ENCODE data around the gene RPRD2. TPM values are rescaled to one million over a fixed set of nuclear protein-coding genes. Genes with fewer than 3 reads are reported as not detected.

The RPRD2 gene
- total and polyA plus RNA-seq, 2 of the 4 experiments (the other 2 are of a cell fraction), result 3.9 to 11.6 TPM

DNA sequence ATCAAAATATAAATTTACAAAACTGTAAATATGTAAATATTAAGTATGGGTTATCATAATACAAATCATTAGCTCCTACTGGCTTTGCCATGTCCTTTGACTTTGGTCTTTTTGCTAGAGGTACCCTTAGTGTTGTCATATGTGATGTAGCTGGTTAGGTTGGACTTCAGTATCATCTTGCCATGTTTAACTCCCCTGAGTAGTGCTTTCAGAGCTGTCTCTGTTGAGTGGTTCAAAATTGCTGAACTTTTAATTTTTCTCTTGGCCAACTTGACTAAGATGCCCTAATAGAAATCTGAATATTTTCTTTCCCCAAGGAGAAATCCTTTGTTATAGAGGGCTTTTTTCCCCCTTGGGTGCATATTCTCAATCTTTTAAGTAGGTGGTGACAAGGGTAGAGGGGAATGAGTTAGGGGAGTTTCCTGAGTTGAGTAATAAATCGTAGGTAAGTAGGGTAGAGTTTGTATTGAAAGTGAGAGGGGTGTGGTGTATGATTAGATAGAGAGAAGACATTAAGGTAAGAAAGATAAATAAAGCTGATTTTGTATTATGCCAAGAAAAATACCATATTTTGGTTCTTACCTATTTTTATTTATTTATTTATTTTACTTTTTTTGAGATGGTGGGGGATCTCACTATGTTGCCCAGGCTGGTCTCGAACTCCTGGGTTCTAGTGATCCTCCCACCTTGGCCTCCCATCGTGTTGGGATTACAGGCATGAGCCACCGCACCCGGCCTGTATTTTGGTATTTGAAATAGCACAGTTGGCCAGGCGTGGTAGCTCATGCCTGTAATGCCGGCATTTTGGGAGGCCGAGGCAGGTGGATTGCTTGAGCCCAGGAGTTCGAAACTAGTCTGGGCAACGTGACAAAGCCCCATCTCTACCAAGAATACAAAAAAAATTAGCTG lies 21.8 kb downstream of the RPRD2 start:
- H3K9me3 ChIP-seq (ENCODE audit: control insufficient read depth, insufficient read depth, low read length), result no peaks in the 10 kb centered on the region
- H3K4me2 ChIP-seq (ENCODE audit: low read depth, low read length), result no peak overlapping the region
- H3K9me1 ChIP-seq (ENCODE audit: insufficient read depth, low read length), result peaks cover 7% of the 10 kb centered on the region; the same call in 1 of the 2 replicates
- in situ Hi-C loops (cut with MboI; ENCODE audit: low sequenced_read_pairs), result no loop called here
- H4K91ac ChIP-seq (ENCODE audit: insufficient read depth, low read depth, low read length), result no peak overlapping the region
- no peak overlapping the region for H3K4ac ChIP-seq (ENCODE audit: low read depth, low read length)
- no TSS peak for BruUV-seq (replicated peaks)
- ChIA-PET POLR2A (ENCODE audit: unreplicated experiment) (no interaction called here), CTCF (no interaction called here)
- H2BK5ac ChIP-seq (ENCODE audit: low read depth, low read length, poor library complexity, severe bottlenecking), result no peak overlapping the region
- no peak overlapping the region for H2AFZ ChIP-seq (replicated peaks; ENCODE audit: low read length, poor library complexity)
- peaks cover 36% of the 10 kb centered on the region for H4K20me1 ChIP-seq (ENCODE audit: insufficient read depth, low read length)
- DNase-seq, result no peak
- H3K18ac ChIP-seq (ENCODE audit: low read depth, low read length), result no peak overlapping the region
- no peaks in the 10 kb centered on the region for H3K27me3 ChIP-seq (ENCODE audit: control insufficient read depth, insufficient read depth, low read length)
- H3K56ac ChIP-seq (ENCODE audit: extremely low read depth, insufficient read depth, low read length), result no peak overlapping the region
- no peak overlapping the region for H3K23ac ChIP-seq (ENCODE audit: low read depth, low read length)
- H3K14ac ChIP-seq (replicated peaks; ENCODE audit: low read depth, low read length), result no peak overlapping the region
- intact Hi-C loops (cut with micrococcal nuclease), result no loop called here
- no peak overlapping the region for H3K4me3 ChIP-seq (ENCODE audit: insufficient read depth, low read depth, low read length)
- no peak overlapping the region for H2BK20ac ChIP-seq (ENCODE audit: low read depth, low read length)
- H3K4me1 ChIP-seq (ENCODE audit: control insufficient read depth, insufficient read depth, low read length), result peaks cover 1% of the 10 kb centered on the region; the same call in 1 of the 2 replicates
- H4K8ac ChIP-seq (ENCODE audit: low read depth in 2 of 2, low read length in 2 of 2), result no peak overlapping the region
- peaks cover 3% of the 10 kb centered on the region for H3K36me3 ChIP-seq (ENCODE audit: control insufficient read depth, insufficient read depth, low read length)
- ATAC-seq (ENCODE audit: low read depth), result no peak
- H3K27ac ChIP-seq (ENCODE audit: insufficient read depth, low read length), result no peak overlapping the region
- H3K79me1 ChIP-seq (ENCODE audit: low read depth in 1 of 2, low read length in 2 of 2), result peaks cover 9 to 68% of the 10 kb centered on the region in 2 experiments
- H4K5ac ChIP-seq (ENCODE audit: low read depth, low read length), result no peak overlapping the region
- TF ChIP-seq MAZ (IDR thresholded peaks at IDR 0.05; ENCODE audit: borderline replicate concordance, low read depth, low read length) (no peak), RFX5 (IDR thresholded peaks at IDR 0.05; ENCODE audit: low read depth, low read length) (no peak), BHLHE40 (IDR thresholded peaks at IDR 0.05; ENCODE audit: low read depth, low read length) (no peak), CEBPB (IDR thresholded peaks at IDR 0.05; ENCODE audit: low read depth, low read length) (no peak)
- TF ChIP-seq, protein P1, sequence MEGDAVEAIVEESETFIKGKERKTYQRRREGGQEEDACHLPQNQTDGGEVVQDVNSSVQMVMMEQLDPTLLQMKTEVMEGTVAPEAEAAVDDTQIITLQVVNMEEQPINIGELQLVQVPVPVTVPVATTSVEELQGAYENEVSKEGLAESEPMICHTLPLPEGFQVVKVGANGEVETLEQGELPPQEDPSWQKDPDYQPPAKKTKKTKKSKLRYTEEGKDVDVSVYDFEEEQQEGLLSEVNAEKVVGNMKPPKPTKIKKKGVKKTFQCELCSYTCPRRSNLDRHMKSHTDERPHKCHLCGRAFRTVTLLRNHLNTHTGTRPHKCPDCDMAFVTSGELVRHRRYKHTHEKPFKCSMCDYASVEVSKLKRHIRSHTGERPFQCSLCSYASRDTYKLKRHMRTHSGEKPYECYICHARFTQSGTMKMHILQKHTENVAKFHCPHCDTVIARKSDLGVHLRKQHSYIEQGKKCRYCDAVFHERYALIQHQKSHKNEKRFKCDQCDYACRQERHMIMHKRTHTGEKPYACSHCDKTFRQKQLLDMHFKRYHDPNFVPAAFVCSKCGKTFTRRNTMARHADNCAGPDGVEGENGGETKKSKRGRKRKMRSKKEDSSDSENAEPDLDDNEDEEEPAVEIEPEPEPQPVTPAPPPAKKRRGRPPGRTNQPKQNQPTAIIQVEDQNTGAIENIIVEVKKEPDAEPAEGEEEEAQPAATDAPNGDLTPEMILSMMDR (conservative IDR thresholded peaks at IDR 0.05; ENCODE audit: low read depth, low read length), result no peak
- no peak overlapping the region for H3K9ac ChIP-seq (ENCODE audit: low read depth, low read length)
- WGBS, 2 experiments (ENCODE audit: extremely low coverage in 2 of 2, insufficient read length in 1 of 2), result 100% methylated on average over 1 to 2 of the region's 10 CpGs
- H2BK120ac ChIP-seq (ENCODE audit: low read depth, low read length), result no peak overlapping the region
- H2BK15ac ChIP-seq (ENCODE audit: low read depth, low read length), result no peak overlapping the region
- no peak overlapping the region for H2AK5ac ChIP-seq (ENCODE audit: low read depth, low read length)
- no peak overlapping the region for H2AK9ac ChIP-seq (replicated peaks; ENCODE audit: low read depth, low read length, poor library complexity)
- dilution Hi-C loops (cut with HindIII; ENCODE audit: low sequenced_read_pairs, unreplicated experiment), result no loop called here

Data from IMR-90 (cell line).